Kidney epithelial cell (primary cell): Measurements from ENCODE around the gene RALGPS1. TPM values are rescaled to one million over a fixed set of nuclear protein-coding genes. Genes with fewer than 3 reads are reported as not detected.

Source experiments
- DNase-seq: peaks from one replicate; pipeline ENCODE4 v3.0.0-alpha.2; 2010; ENCODE audit warnings: low read depth
- H3K27me3 ChIP-seq: 2 replicates; pipeline ENCODE4 v1.6.0; 2011; ENCODE audit warnings: low read length; ENCODE audit not compliant: control insufficient read depth, insufficient read depth
- H3K36me3 ChIP-seq: 2 replicates; pipeline ENCODE4 v1.5.1; 2011; ENCODE audit warnings: low read length; ENCODE audit not compliant: control insufficient read depth, insufficient read depth
- H3K4me3 ChIP-seq: 2 replicates; pipeline ENCODE4 v1.5.1; 2011; ENCODE audit warnings: low read depth, mild to moderate bottlenecking, control low read depth, low read length
- CTCF ChIP-seq: IDR thresholded peaks from 2 replicates; pipeline ENCODE4 v1.5.1; 2011; ENCODE audit warnings: mild to moderate bottlenecking, moderate library complexity, low read length, control low read depth, inconsistent platforms; ENCODE audit not compliant: insufficient read depth, poor library complexity, severe bottlenecking
- total RNA-seq: library from RNA; depleted of rRNA; stranded (reverse); fragments of >200 nt; gene quantifications from 2 replicates; pipeline ENCODE4 v1.2.3, GENCODE V29; 2015

RALGPS1 gene
- total RNA-seq, 1 donor from 2014 or later: 5.6 TPM

DNA sequence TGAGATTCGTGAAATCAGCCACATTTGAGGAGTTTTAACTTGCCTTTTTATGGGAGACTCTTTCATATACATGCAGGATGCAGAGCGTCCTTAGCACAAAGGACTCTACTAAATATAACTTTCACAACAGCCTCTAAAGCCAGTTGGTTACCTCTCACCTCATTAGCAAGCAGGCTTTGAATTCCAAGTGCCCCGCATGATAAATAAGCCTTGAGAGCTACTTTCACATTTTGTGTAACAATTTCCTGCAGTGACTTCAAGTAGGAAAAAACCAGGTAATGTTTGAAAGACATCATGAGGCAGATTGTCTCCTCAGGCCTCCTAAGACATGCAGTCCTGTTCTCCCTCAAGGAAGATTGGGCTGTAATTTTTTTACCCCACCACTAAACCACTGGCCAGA, 50.5 kb downstream of the RALGPS1 start:
- H3K4me3 ChIP-seq: no peak overlapping the region
- no peak for TF ChIP-seq CTCF
- no peaks in the 10 kb centered on the region for H3K27me3 ChIP-seq
- DNase-seq: no peak
- no peaks in the 10 kb centered on the region for H3K36me3 ChIP-seq

GRCh38 chr9:126965541-126966428, 51.2 kb downstream of the RALGPS1 start:
- TF ChIP-seq CTCF: peak; percentile 94
- no peak overlapping the region for H3K4me3 ChIP-seq
- H3K27me3 ChIP-seq: no peaks in the 10 kb centered on the region
- no peak for DNase-seq
- H3K36me3 ChIP-seq: no peaks in the 10 kb centered on the region

DNA sequence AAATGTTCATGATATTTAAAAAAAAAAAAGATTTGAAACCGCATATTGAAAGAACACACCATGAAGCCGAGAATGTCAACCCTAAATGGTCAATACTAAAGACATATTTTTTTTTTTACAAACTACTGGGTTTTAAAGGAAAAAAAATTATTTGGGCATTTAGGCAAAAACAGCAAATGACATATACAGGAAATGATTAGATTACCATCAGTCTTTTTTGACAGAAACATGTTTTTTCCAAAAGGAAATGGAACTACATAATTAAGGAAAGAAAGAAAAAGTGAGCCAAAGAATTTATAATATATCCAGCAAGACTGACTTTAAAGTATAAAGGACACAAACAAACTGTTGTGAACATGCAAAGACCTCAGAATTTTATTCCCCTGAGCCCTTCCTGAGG, 56.7 kb downstream of the RALGPS1 start:
- Histone ChIP-seq H3K36me3 (no peaks in the 10 kb centered on the region), H3K27me3 (no peaks in the 10 kb centered on the region), H3K4me3 (no peak overlapping the region)
- TF ChIP-seq CTCF: no peak
- no peak for DNase-seq

- DNase-seq: no peak
- Histone ChIP-seq H3K36me3 (no peaks in the 10 kb centered on the region), H3K4me3 (no peak overlapping the region), H3K27me3 (no peaks in the 10 kb centered on the region)
- no peak for TF ChIP-seq CTCF
Measured at GRCh38 chr9:126973651-126974529, 59.3 kb downstream of the RALGPS1 start.

GRCh38 chr9:126974594-126974993, 60.0 kb downstream of the RALGPS1 start:
- Histone ChIP-seq H3K27me3 (no peaks in the 10 kb centered on the region), H3K4me3 (no peak overlapping the region), H3K36me3 (no peaks in the 10 kb centered on the region)
- no peak for DNase-seq
- TF ChIP-seq CTCF: no peak
